GM10266 (cell line): ENCODE measurements around the gene COX8A.

Source experiments
- DNase-seq: peaks from one replicate; pipeline ENCODE4 v3.0.0; 2012; ENCODE audit errors: extremely low spot score
- TF ChIP-seq, protein P1 (sequence below): IDR thresholded peaks from 2 replicates; pipeline ENCODE4 v1.5.1; 2012; ENCODE audit warnings: mild to moderate bottlenecking, low read depth; ENCODE audit not compliant: control insufficient read depth, insufficient read depth; ENCODE audit errors: missing control alignments

Gene COX8A

DNA sequence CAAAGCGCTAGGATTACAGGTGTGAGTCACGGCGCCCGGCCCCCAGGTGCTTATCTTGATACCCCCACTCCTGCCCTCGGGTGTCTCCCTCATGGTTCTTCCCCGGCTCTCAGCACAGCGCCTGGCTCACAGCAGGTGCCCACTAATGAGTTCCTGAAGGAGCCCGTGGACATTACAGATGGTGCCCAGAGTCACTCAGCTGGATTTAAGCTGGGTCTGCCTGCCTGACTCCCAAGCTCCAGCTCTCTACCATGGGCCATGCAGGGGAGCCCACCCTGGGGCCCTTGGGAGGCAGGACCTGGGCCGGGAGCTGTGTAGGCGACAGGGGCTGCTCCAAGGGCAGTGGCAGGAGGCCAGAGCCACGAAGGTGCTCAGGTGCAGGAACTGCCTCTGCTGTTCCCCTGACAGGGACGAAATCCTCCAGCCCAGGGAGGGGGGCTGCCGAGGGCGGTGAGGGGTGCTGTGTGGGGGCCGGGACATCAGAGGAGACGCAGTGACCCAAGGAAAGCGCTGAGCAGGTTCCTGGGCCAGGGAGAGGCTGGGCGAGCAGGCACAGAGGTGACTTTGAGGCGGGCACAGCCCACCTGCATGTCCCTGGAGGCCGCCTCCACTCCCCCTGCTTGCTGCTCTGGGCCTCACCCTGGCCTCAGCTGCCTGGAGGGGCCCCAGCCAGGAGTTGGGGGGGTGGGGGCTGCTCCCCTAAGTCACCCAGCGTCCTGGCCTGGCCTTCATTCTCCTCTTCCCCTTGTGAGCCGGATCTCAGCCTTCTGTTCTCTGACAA lies 46.7 kb downstream of the COX8A start:
- no peak for DNase-seq
- TF ChIP-seq, protein P1, sequence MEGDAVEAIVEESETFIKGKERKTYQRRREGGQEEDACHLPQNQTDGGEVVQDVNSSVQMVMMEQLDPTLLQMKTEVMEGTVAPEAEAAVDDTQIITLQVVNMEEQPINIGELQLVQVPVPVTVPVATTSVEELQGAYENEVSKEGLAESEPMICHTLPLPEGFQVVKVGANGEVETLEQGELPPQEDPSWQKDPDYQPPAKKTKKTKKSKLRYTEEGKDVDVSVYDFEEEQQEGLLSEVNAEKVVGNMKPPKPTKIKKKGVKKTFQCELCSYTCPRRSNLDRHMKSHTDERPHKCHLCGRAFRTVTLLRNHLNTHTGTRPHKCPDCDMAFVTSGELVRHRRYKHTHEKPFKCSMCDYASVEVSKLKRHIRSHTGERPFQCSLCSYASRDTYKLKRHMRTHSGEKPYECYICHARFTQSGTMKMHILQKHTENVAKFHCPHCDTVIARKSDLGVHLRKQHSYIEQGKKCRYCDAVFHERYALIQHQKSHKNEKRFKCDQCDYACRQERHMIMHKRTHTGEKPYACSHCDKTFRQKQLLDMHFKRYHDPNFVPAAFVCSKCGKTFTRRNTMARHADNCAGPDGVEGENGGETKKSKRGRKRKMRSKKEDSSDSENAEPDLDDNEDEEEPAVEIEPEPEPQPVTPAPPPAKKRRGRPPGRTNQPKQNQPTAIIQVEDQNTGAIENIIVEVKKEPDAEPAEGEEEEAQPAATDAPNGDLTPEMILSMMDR, result no peak

DNA sequence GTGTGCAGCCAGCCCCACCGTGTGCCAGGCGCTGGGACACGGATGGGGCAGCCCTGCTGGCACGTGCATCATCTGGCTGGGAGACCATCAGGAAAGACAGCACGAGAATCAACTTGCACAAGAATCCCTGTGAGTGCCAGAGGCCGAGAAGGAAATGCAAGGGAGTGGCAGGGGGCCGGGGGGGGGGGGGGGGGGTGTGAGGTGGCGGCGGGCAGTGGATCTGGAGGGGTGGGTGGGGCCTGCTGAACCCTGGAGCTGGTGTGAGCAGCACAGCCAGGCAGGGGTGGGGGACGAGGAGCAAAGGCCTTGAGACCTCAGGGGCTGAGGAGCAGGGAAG lies 47.3 kb downstream of the COX8A start:
- DNase-seq, result no peak
- TF ChIP-seq, protein P1, result no peak

DNA sequence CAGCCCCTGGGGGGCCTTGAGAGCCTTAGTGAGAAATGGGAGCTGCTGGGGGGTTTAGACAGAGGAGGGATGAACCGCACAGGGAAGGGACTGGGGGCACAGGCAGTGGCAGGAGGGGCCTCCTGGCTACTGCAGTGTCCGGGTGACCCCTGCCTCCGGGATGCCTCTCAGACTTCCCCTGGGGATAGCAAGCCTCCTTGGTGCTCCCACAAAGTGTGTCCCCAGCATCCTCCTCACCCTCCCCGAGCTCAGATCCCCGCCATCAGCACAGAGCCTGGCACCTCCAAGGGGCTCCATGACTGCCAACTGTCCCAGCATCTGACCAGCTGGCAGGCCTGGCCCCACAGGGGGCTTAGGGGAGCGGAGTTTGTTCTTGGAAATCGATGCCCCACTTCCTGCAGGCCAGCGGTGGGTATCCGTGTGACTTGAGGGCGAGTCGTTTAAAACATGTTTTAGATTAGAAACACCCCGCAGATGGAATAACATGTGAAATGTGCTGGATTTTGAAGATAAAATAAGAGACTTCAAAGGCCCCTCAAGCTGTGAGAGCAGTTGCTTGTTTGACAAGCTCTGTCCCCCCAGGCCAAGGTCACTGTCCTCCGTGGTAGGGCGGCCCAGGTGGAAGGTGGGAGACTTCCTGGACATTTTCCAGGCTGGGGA lies 47.8 kb downstream of the COX8A start:
- DNase-seq, result no peak
- TF ChIP-seq, protein P1, result no peak

DNA sequence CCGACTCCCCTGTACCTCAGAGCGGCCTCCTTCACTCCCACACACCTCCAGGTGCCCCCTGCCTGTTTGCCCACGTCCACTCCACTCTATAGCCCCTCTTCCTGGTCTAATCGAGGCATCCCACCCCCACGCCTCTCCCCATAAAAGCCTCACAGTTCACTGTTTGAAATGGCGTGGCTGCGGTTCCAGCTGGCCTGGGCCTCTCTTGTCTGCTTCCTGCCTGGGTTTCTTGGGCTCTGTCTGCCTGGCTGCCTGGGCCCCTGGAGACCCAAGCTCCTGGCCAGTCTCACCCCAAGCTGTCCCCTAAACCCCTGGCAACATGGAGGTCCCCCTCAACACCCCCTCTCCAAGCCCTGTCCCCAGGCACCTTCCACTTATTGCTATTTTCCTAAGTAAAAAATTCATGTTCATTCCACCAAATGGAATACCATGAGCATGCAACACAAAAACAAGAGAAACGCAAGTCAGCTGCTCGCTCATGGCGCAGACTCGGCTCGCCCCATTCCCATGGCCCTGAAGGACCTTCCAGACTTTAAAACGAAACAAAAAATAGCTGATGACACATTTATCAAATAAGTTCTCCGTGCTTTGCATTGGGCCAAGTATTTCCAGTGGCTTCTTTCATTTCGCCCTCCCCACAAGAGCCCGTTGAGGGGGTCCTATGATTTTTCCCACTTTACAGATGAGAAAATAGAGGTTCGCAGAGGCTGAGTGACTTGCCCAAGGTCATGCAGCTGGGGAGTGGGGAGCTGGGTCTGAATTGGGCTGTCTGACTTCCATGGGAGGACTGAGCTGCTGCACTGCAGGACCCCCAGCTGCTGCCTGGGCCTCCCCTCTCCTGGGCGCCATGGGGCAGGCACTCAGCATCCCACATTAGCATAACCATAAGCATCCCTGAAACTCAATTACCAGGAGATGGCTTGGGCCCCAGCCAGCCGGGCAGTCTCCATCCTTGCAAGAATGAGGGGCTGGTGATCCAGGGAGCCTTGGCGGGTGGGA lies 49.6 kb downstream of the COX8A start:
- TF ChIP-seq, protein P1, result no peak

DNA sequence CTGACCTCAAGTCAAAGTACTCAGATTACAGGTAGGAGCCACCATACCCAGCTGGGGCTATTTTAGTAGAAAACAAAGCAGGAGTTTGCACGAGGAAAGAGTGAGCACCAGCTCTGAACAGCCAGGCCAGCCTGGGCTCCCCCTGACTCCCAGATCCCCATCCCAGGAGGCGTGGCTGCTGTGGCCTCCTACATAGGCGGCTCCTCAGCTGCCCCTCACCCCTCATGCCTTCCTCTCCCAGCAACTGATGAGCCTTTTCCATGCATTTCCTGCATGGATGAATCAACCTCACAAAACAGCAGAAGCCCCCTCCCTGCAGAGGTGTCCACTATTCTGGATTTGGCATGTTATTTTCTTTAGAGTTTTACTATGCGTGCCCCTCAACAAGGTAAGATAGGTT lies 50.8 kb downstream of the COX8A start:
- TF ChIP-seq, protein P1, result no peak
- no peak for DNase-seq

More for the DNA sequence above, 49.6 kb downstream of the COX8A start:
- DNase-seq, result no peak
